ENCODE measurements around the gene SRSF3.

The SRSF3 gene

GRCh38 chr6:36594029-36594815 lies at the start of gene SRSF3:
Gene SRSF3, plus strand, starts transcription at chr6:36594362. Its CDS starts 2,401 bp downstream, at chr6:36596763.
- peak; percentile 98 for DNase-seq

DNA sequence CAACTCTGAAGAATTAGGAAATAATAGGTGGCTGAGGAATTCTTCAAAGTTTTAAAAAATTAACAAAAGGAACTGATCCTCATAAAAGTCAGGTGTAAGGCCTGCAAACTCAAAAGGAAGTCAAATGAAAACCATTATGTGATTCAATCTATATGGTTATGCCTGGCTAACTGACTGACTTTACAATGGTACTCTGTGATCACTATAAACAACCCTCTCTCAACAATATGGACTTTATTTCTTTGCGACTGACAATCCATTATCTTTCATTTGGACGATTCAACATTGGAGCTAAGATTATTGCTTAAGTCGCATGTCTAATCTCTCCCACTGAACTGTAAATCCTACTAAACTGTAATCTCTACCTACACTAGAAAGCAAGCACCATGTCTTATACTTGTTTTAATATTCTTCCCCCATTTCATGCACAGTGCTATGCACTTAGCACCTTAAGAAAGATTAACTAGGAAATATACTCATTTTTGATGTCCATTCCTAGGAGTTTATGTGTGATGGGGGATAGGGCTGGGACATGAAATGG lies 48.3 kb upstream of the SRSF3 start:
- DNase-seq = no peak

DNA sequence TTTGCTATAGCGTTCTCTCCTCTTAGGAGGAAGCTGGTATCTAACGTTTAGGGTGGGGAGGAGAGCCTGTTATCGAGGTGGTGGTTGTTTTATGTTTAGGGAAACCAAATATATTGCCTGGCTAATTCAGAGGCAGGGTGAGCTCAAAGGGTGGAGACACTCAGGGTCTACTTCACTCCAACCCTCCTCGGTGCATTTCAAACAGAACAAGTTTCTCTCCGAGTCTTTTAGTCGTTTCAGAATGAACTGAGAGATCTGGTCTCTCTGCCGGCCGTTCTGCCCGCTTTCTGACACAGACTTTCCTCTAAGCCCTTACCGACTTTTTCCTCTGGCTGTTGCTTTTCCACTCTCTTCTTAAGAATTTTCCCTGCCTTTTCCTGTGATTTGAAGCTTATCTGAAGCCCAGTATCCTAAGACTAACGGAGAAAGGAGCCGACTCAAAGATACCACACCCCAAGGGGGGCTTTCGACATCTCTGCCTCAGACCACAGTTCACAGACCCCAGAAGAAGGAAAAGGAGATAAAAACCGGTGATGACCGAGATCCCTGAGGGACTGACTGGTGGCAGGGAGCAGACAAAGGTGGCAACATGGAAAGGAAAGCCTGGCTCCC lies 47.7 kb upstream of the SRSF3 start:
- peak; percentile 43 for DNase-seq

- DNase-seq = peak; percentile 90
Measured at GRCh38 chr6:36546920-36547645, 47.1 kb upstream of the SRSF3 start, which contains the start of gene STK38. Gene STK38, minus strand, starts transcription at chr6:36547479. Its CDS starts 7,277 bp downstream, at chr6:36540202.

DNA sequence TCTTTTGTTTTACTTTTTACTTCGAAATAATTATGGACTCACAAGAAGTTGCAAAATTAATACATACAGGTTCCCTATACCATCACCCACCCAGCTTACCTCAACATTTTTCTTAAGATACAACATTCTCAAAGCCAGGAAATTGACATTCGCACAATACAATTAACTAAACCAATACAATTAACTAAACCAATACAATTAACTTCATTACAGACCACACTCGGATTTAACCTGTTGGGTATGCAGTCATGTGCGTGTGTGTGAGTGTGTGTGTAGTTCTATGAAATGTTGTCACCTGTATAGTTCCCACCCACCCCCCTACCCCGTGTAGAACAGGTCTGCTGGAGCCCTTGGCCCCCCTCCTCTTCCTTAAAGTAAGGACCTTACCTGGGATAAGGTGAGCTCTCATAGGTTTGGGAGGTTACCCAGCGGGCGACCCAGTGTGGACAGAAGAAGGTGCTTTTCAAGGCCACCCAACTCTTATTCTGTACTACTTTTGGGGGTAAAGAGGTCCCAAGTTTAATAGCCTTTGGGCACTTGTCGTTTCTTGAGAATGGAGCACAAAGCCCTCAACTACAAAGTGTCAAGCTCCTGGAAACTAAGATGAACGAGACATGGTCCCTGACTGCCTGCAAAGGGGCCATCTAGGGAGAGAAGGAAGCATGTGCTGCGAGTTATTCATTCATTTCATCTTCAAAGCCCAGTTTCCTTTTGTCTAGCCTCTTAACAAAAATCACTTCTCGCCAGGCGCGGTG lies 46.3 kb upstream of the SRSF3 start:
- DNase-seq = no peak

DNA sequence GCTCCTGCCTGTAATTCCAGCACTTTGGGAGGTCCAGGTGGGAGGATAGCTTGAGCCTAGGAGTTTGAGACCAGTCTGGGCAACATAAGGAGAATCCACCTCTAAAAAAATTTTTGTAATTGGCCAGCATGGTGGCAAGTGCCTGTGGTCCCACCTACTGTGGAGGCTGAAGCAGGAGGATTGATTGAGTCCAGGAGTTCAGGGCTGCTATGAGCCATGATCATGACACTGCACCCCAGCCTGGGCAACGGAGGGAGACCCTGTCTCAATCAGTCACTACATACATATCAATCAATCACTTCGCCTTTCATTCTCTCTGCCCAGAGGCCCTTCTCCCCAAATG lies 45.8 kb upstream of the SRSF3 start:
- no peak for DNase-seq

DNA sequence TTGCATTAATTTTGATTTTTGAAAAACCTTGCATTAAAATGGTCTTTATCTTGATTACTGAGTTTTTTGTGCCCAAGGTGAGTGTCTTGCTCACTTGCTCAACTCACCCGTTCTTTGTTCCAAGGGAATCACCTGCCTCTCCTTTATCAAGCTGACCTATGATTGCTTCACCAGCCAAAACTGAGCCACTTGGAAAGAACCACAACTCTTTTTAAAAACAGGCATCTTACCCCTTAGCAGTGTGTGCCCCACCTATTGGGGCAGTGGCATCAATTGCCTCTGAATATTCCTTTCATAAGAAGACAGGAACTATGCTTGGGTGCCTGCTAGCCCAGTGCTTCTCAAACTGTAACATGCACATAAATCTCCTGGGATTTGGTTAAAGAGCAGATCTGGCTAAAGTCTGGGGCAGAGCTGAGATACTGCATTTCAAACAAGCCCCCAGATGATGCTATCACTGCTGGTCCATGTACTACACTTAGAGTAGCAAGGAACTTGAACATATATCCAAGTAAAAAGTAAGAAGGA lies 43.6 kb upstream of the SRSF3 start:
- DNase-seq = no peak

- no peak for DNase-seq
Measured at GRCh38 chr6:36555750-36556252, 38.4 kb upstream of the SRSF3 start.

GRCh38 chr6:36556281-36556680 lies 37.9 kb upstream of the SRSF3 start:
- no peak for DNase-seq

DNA sequence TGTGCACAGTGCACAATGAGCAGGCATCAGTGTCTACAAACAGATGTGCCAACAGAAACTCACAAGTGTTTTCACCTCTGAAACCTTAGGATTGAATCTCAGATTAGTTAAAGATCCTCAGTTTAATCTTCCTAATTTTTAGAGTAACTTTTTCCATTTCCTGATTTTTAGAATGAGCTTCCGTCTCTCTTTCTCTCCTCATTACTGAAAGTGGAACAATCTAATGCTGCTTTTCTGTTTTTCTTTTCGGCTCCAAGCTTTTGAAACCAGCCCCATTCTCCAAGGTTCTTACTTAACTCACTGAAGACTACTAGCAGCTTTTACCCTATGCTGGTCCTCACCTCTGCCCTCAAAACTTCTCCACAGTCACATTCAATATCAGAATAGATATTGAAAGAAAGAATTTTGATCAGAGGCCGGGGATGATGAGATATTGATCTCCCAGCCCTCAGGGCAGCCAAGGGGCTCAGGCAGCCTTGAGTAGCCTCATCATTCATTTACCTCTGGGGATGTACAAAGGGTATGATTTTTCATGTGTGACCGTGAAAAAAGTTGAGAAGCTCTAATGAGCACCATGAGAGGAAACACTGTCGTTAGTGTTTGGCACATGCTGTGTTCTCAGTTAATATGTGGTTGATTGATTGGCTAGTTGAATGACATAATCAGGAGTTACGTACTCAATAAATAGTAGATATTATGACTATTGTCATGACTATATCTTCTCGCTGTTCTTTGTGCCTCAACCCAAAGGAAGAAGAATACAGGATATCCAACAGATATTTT lies 35.0 kb upstream of the SRSF3 start:
- no peak for DNase-seq

DNA sequence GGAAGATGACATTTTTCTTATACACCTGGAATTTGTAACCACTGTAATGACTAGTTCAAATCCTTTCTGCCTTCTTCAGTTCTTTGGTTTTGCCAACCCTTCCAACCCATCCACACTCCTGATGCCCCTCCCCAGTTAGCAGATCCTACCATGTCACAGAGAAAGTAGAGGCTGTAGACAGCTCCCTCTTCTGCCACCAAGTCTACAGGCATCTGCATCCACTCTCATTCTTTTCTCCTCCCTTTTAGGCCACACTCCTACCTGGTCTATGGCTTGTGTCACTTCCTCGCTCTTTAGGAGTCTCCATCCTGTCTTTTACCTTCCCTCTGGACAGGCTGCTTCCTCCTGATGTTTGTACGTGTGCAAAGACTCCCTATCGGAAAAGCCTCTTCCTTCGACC lies 33.3 kb upstream of the SRSF3 start:
- no peak for DNase-seq

- no peak for DNase-seq
Measured at GRCh38 chr6:36563237-36563927, 30.8 kb upstream of the SRSF3 start.

- no peak for DNase-seq
Measured at GRCh38 chr6:36563928-36564284, 30.3 kb upstream of the SRSF3 start.

GRCh38 chr6:36566418-36566905 lies 27.7 kb upstream of the SRSF3 start:
- DNase-seq = no peak

GRCh38 chr6:36570264-36570663 lies 23.9 kb upstream of the SRSF3 start:
- DNase-seq = no peak

- DNase-seq = no peak
Measured at GRCh38 chr6:36571122-36572043, 22.8 kb upstream of the SRSF3 start.

DNA sequence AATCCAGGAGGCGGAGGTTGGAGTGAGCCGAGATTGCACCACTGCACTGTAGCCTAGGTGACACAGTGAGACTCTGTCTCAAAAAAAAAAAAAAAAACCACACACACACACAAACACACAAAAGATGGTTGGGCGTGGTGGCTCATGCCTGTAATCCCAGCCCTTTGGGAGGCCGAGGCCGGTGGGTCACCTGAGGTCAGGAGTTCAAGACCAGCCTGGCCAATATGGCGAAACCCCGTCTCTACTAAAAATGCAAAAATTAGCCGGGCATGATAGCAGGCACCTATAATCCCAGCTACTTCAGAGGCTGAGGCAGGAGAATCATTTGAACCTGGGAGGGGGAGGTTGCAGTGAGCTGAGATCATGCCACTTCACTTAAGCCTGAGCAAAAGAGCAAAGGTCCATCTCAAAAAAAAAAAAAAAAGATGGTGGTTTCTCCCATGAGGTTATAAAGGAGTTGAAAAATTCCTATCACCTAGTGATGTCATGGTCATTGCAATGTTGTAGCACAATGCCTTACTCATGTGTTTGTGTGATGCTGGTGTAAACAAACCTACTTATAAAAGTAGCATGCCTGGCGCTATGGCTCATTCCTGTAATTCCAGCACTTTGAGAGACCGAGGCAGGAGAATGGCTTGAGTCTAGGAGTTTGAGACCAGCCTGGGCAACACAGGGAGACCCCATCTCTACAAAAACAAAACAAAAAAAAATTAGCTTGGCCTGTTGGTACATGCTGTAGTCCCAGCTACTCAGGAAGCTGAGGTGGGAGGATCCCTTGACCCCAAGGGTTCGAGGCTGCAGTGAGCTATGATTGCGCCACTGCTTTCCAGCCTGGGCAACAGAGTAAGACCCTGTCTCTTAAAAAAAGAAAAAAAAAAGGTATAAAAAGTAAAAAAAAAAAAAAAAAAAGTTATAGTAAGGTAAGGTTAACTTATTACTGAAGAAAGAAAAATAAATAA lies 21.5 kb upstream of the SRSF3 start:
- peak; percentile 74 for DNase-seq

- no peak for DNase-seq
Measured at GRCh38 chr6:36574679-36575078, 19.5 kb upstream of the SRSF3 start.

Data from EL (cell line).